Colonic mucosa (tissue), 4 donors: Measurements from ENCODE around the gene ACOT8. TPM values are rescaled to one million over a fixed set of nuclear protein-coding genes. Genes with fewer than 3 reads are reported as not detected.
A peak's percentile ranks its signal among the peaks of the same experiment; 100 is the strongest.

ENCODE experiments used
- DNase-seq: peaks from one replicate; pipeline ENCODE4 v3.0.0-alpha.2; 2020
- H3K27ac ChIP-seq: fragments of 200-600 bp; one replicate; pipeline ENCODE4 v1.8.0; 2021
- H3K27me3 ChIP-seq: fragments of 200-600 bp; one replicate; pipeline ENCODE4 v1.8.0; 2021
- H3K36me3 ChIP-seq: fragments of 200-600 bp; one replicate; pipeline ENCODE4 v1.8.0; 2021
- H3K4me1 ChIP-seq: fragments of 200-600 bp; one replicate; pipeline ENCODE4 v1.8.0; 2021; ENCODE audit warnings: mild to moderate bottlenecking
- H3K4me3 ChIP-seq: fragments of 200-600 bp; one replicate; pipeline ENCODE4 v1.8.0; 2021
- H3K9ac ChIP-seq, 2 donors: one replicate each; pipeline ENCODE4 v1.7.0; 2013; ENCODE audit warnings: control low read depth in 2 of 2, low read depth in 2 of 2, low read length in 2 of 2
- H3K9me3 ChIP-seq: fragments of 200-600 bp; one replicate; pipeline ENCODE4 v1.8.0; 2021
- intact Hi-C: fragments of 100-400 bp; cut with DNase I; formaldehyde crosslinking; loops from one replicate; pipeline ENCODE4 v1.14.1; 2022
- total RNA-seq, 2 donors: library from RNA; stranded (reverse); fragmentation: NEBNext Ultra II Directional in 1 of 2; extraction: Animal tissue kit (Norgen Biotek cat#: 25700) in 1 of 2; gene quantifications; one replicate each; pipeline ENCODE4 v1.2.1, GENCODE V29; 2021
- TF ChIP-seq, protein P1 (sequence below): fragments of 200-600 bp; IDR thresholded peaks from one replicate; pipeline ENCODE4 v1.8.0; 2022; ENCODE audit warnings: antibody characterized with exemption, mild to moderate bottlenecking
- donor health status: healthy.
- donor health status: DM: no; HTN: no; CAD: no.
- donor health status: DM: no; HTN: no; CAD: no.

ACOT8 gene
- total RNA-seq, 2 donors from 2014 or later, result 49.8 to 58.5 TPM

- Histone ChIP-seq H3K4me3 (no peak overlapping the region), H3K36me3 (no peaks in the 10 kb centered on the region), H3K9me3 (no peaks in the 10 kb centered on the region), H3K4me1 (no peaks in the 10 kb centered on the region), H3K27ac (no peak overlapping the region), H3K27me3 (no peaks in the 10 kb centered on the region), H3K9ac (no peak overlapping the region)
- intact Hi-C loops, result loop anchor here (10.0 kb wide), 1 partner anchor 56 kb away; the partner anchor contains the start of genes SPATA25 and ZSWIM1
- DNase-seq, result no peak
- TF ChIP-seq, protein P1, sequence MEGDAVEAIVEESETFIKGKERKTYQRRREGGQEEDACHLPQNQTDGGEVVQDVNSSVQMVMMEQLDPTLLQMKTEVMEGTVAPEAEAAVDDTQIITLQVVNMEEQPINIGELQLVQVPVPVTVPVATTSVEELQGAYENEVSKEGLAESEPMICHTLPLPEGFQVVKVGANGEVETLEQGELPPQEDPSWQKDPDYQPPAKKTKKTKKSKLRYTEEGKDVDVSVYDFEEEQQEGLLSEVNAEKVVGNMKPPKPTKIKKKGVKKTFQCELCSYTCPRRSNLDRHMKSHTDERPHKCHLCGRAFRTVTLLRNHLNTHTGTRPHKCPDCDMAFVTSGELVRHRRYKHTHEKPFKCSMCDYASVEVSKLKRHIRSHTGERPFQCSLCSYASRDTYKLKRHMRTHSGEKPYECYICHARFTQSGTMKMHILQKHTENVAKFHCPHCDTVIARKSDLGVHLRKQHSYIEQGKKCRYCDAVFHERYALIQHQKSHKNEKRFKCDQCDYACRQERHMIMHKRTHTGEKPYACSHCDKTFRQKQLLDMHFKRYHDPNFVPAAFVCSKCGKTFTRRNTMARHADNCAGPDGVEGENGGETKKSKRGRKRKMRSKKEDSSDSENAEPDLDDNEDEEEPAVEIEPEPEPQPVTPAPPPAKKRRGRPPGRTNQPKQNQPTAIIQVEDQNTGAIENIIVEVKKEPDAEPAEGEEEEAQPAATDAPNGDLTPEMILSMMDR, result no peak
These were observed 28.6 kb downstream of the ACOT8 start for GRCh38 chr20:45828589-45828988.

DNA sequence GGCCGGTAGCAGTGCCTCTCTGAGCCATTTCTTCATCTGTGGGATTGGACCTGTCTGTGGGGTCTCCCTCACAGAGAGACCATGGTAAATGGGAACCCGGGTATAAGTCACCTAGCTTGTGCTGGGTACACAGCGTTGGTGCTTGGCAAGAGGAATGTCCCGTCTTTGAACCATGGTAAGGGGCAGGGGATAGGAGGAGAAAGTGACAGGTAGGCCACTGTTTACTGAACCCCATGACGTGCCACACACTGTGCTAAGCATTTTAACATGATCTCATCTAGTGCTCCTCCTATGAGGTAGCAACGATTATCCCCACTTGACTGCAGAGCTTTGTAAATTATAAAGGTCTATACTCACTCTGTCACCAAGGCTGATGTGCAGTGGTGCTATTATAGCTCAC, 29.5 kb downstream of the ACOT8 start:
- H3K36me3 ChIP-seq, result no peaks in the 10 kb centered on the region
- DNase-seq, result no peak
- H3K9me3 ChIP-seq, result no peaks in the 10 kb centered on the region
- peaks cover 6% of the 10 kb centered on the region for H3K4me1 ChIP-seq
- intact Hi-C loops, result loop anchor here (10.0 kb wide), 1 partner anchor 57 kb away; the partner anchor contains the start of genes SPATA25 and ZSWIM1
- H3K9ac ChIP-seq, result no peak overlapping the region
- no peaks in the 10 kb centered on the region for H3K27me3 ChIP-seq
- no peak overlapping the region for H3K27ac ChIP-seq
- TF ChIP-seq, protein P1, result no peak
- H3K4me3 ChIP-seq, result no peak overlapping the region

DNA sequence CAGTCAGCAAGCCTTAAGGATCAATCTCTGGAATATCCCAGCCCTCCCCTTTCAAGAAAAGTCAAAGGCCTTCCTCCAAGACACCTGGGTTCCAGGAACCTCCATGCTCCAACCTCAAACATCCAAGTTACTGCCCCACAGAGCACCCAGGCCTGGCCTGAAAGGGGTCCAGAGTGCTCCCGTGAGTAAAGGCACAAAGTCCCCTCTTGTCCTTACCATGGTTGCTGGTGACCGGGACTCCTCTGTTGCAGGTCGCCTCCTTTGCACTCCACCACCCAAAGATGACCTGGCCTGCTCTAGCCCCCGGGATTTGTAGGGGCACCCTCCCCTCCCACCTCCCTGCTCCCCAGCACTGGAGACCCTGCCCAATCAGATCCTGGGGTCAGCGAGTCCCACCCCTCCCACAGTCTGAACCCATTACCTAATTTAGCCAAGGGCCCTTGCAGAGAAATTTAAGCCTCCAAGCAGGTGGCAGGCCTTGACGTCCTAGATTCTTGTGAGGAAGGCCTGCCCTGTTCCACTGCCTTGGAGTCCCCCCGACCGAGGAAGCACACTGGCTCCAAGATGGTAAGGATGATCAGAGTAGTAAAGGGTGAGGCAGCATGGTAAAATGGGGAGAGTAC, 30.1 kb downstream of the ACOT8 start, which contains the start of gene TNNC2:
TSS of gene TNNC2 (minus strand) at position 283 of the 623 bp plus-strand sequence. CDS start at position 219, 64 bp downstream.
- Histone ChIP-seq H3K27ac (no peak within 1 kb of the TSS), H3K4me1 (peaks cover 9% of the 10 kb centered on the region), H3K9me3 (no peaks in the 10 kb centered on the region), H3K36me3 (no peaks in the 10 kb centered on the region), H3K9ac (no peak within 1 kb of the TSS), H3K4me3 (no peak within 1 kb of the TSS), H3K27me3 (no peaks in the 10 kb centered on the region)
- intact Hi-C loops, result loop anchor here (10.0 kb wide), 1 partner anchor 58 kb away; the partner anchor contains the start of genes SPATA25 and ZSWIM1
- TF ChIP-seq, protein P1, result no peak
- no peak for DNase-seq

DNA sequence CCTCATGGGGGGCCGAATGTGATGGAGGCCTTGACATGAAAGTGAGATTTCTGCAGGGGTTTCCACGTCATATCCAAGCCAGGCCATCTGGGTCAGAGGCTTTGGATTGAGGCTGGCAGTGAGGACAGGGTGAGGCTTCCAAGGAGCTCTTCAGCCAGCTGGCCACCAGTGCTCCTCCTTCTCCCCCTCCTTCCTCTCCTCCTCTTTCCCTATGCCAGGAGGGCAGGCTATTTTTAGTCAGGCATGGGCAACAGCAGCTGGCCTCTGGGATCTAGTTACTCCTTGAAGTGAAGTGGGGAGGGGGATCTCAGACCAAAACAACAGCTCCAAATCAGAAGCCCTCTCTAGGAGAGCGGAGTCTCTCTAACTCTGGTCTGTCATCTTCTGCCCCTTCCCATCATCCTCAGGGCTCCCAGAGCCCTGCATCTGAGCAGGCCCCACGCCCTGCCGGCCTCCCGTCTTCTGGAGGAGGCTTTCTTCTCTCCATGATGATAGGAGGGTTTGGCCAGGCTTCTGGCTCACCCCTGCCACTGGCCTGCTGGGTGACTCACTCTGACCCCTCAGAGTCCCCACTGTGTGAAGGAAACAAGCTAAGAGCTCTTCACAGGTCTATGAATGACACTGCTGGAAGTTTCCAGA, 30.7 kb downstream of the ACOT8 start:
- intact Hi-C loops, result loop anchor here (10.0 kb wide), 1 partner anchor 58 kb away; the partner anchor contains the start of genes SPATA25 and ZSWIM1
- Histone ChIP-seq H3K27me3 (no peaks in the 10 kb centered on the region), H3K27ac (no peak overlapping the region), H3K4me3 (no peak overlapping the region), H3K4me1 (peaks cover 9% of the 10 kb centered on the region), H3K9me3 (no peaks in the 10 kb centered on the region), H3K9ac (no peak overlapping the region), H3K36me3 (no peaks in the 10 kb centered on the region)
- DNase-seq, result no peak
- TF ChIP-seq, protein P1, result no peak

DNA sequence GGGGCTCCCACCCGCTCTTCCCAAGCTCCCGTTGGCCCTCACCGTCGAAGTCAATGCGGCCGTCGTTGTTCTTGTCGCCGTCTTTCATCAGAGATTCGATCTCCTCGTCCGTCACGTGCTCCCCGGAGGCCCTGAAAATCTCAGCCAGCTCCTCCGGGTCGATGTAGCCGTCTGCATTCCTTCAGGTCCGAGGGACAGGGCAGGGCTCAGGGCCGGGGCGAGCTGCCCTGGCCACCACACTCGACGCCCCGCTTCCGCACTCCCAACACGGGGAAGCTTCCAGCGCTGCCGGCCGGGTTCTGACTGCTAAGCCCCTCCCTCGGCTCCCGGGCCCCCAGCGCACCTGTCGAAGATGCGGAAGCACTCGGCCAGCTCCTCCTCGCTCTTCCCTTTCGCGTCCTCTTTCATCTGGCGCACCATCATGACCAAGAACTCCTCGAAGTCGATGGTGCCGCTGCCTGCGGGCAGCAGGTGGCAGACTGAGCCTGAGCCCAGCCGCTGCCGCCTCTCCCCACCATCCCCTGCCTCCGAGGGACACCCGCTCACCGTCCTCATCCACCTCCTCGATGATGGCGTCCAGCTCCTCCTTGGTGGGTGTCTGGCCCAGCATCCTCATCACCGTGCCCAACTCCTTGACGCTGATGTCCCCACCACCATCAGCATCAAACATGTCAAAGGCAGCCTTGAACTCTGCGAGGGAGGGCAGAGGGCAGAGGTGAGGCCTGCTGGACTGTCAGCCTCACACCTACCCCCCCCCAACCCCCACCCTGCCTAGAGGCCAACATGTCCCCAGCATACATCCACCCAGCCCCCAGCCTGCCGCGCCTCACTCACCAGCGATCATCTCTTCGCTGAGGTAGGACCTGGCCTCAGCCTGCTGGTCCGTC, 33.0 kb downstream of the ACOT8 start:
- H3K4me3 ChIP-seq, result peak overlapping the region; percentile 23
- H3K36me3 ChIP-seq, result no peaks in the 10 kb centered on the region
- peak overlapping the region; percentile 43 to 46 for H3K9ac ChIP-seq
- H3K27me3 ChIP-seq, result no peaks in the 10 kb centered on the region
- peak; percentile 63 for DNase-seq
- no peaks in the 10 kb centered on the region for H3K9me3 ChIP-seq
- peaks cover 9% of the 10 kb centered on the region for H3K4me1 ChIP-seq
- intact Hi-C loops, result loop anchor here (2.0 to 10.0 kb wide), 2 partner anchors 61 to 139 kb away; partner anchors contain the start of genes SPATA25 and ZSWIM1
- no peak overlapping the region for H3K27ac ChIP-seq
- TF ChIP-seq, protein P1, result peak; percentile 42
